HepG2 (cell line): Measurements from ENCODE around the gene ARHGEF40. TPM values are rescaled to one million over a fixed set of nuclear protein-coding genes. Genes with fewer than 3 reads are reported as not detected.

Experiments
- HOXA3 ChIP-seq: sonication (generic); formaldehyde crosslinking; IDR thresholded peaks from 2 replicates; pipeline ENCODE4 v1.5.0; 2020; ENCODE audit warnings: missing genetic modification reagents
- KAT8 ChIP-seq: IDR thresholded peaks from 2 replicates; pipeline ENCODE4 v1.6.1; 2016; ENCODE audit warnings: missing genetic modification reagents, missing compliant biosample characterization
- MIER3 ChIP-seq: IDR thresholded peaks from 2 replicates; pipeline ENCODE4 v1.6.1; 2016; ENCODE audit warnings: missing compliant biosample characterization, borderline replicate concordance
- NCOA5 ChIP-seq: sonication (generic); formaldehyde crosslinking; IDR thresholded peaks from 2 replicates; pipeline ENCODE4 v1.4.0; 2020; ENCODE audit warnings: missing genetic modification reagents
- NFIB ChIP-seq: sonication (generic); formaldehyde crosslinking; IDR thresholded peaks from 2 replicates; pipeline ENCODE4 v1.9.0; 2021; ENCODE audit warnings: missing genetic modification reagents, mild to moderate bottlenecking, borderline replicate concordance
- PPARG ChIP-seq: conservative IDR thresholded peaks from 2 replicates; pipeline ENCODE4 v1.6.1; 2016; ENCODE audit warnings: missing biosample characterization, missing genetic modification reagents
- PRMT3 ChIP-seq: sonication (generic); formaldehyde crosslinking; IDR thresholded peaks from 2 replicates; pipeline ENCODE4 v1.8.1; 2022; ENCODE audit warnings: low read depth, mild to moderate bottlenecking, moderate library complexity, missing genetic modification reagents, borderline replicate concordance
- SAP130 ChIP-seq: IDR thresholded peaks from 2 replicates; pipeline ENCODE4 v1.6.1; 2016; ENCODE audit warnings: low read depth
- SOX6 ChIP-seq, 2 experiments: fragments of 450-650 bp in 1 of 2; sonication (generic) in 1 of 2; formaldehyde crosslinking in 1 of 2; IDR thresholded peaks; 2 replicates each; pipeline versions ENCODE4 v1.4.0 to v1.6.1; 2017 to 2020; ENCODE audit warnings: antibody characterized with exemption in 1 of 2, mild to moderate bottlenecking in 1 of 2, missing genetic modification reagents in 1 of 2
- ZNF180 ChIP-seq: sonication (generic); formaldehyde crosslinking; IDR thresholded peaks from 2 replicates; pipeline ENCODE4 v1.4.0; 2020; ENCODE audit warnings: low read depth, missing genetic modification reagents, borderline replicate concordance
- ZNF747 ChIP-seq: sonication (generic); formaldehyde crosslinking; IDR thresholded peaks from 2 replicates; pipeline ENCODE4 v1.8.1; 2023; ENCODE audit warnings: missing genetic modification reagents, mild to moderate bottlenecking, borderline replicate concordance
- ZNF770 ChIP-seq: sonication (generic); formaldehyde crosslinking; IDR thresholded peaks from 2 replicates; pipeline ENCODE4 v1.5.0; 2020; ENCODE audit warnings: mild to moderate bottlenecking, missing genetic modification reagents
- polyA plus RNA-seq, 8 experiments: library from polyadenylated mRNA; depleted of rRNA in 3 of 8; stranded (reverse) in 7 of 8; unstranded in 1 of 8; fragments of >200 nt; fragmentation: Illumina TruSeq in 4 of 8; extraction: Trizol in 4 of 8; gene quantifications; 2 replicates each; pipeline versions ENCODE4 v1.2.1 to v1.2.3, GENCODE V29; 2011 to 2016; ENCODE audit warnings: low read depth in 4 of 8, missing spikeins in 1 of 8, mixed read lengths in 1 of 8; ENCODE audit not compliant: insufficient read depth in 1 of 8
- total RNA-seq, 5 experiments: library from RNA; depleted of rRNA; stranded (reverse); fragments of >200 nt; fragmentation: Illumina TruSeq; extraction: Trizol; gene quantifications; 2 replicates each; pipeline ENCODE4 v1.2.3, GENCODE V29; 2016; ENCODE audit warnings: low read depth in 1 of 5
- TF ChIP-seq, protein P1 (sequence below), 2 experiments: fragments of 450-650 bp in 1 of 2; sonication (generic) in 1 of 2; formaldehyde crosslinking in 1 of 2; IDR thresholded peaks; 2 replicates each; pipeline versions ENCODE4 v1.6.1 to v1.8.0; 2016 to 2022; ENCODE audit warnings: antibody characterized with exemption in 1 of 2, mild to moderate bottlenecking in 1 of 2, missing genetic modification reagents in 1 of 2
- TF ChIP-seq, protein P2 (sequence below): sonication (generic); formaldehyde crosslinking; conservative IDR thresholded peaks from 2 replicates; pipeline ENCODE4 v1.4.0; 2020; ENCODE audit warnings: mild to moderate bottlenecking, missing genetic modification reagents, moderate library complexity

The ARHGEF40 gene
- total and polyA plus RNA-seq, 2 of the 13 experiments (the other 11 are each of a cell fraction or from before 2014, with no cell fraction given): 28.1 to 78.1 TPM

DNA sequence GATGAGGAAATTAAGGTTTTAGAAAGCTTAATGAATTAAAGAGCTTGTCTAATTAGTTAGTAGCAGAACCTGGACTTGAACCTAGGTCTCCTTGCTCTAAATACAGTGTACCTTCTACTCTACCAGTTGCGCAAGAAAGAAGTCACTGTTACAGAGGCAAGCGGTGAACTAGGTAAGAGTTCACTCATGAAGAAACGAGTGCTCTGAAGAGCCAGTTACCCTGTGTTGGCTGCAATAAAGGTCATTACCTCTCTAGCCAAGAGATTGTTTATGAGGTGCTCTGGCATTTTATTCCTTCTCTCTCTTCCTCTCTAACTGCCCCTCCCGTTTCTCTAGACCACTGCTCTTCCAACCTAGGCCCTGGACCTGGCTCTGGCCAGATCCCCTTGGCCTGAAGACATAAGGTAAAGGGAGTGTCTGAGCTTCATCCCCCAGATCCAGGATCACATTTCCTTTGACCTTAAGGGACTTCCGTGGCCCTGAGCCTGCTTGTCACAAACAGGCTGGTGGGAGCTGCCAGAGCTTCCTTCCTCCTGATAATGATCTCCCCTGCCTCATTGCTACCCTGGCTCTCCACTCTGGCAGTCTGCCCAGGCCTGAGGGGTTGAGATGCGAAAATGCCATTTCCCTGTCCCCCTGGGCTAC, 26.0 kb upstream of the ARHGEF40 start (continued):
- TF ChIP-seq ZNF770 (CRISPR knock-in tag): no peak
- no peak for TF ChIP-seq NCOA5 (CRISPR knock-in tag)
- TF ChIP-seq ZNF180 (CRISPR knock-in tag): no peak
- TF ChIP-seq, protein P1, sequence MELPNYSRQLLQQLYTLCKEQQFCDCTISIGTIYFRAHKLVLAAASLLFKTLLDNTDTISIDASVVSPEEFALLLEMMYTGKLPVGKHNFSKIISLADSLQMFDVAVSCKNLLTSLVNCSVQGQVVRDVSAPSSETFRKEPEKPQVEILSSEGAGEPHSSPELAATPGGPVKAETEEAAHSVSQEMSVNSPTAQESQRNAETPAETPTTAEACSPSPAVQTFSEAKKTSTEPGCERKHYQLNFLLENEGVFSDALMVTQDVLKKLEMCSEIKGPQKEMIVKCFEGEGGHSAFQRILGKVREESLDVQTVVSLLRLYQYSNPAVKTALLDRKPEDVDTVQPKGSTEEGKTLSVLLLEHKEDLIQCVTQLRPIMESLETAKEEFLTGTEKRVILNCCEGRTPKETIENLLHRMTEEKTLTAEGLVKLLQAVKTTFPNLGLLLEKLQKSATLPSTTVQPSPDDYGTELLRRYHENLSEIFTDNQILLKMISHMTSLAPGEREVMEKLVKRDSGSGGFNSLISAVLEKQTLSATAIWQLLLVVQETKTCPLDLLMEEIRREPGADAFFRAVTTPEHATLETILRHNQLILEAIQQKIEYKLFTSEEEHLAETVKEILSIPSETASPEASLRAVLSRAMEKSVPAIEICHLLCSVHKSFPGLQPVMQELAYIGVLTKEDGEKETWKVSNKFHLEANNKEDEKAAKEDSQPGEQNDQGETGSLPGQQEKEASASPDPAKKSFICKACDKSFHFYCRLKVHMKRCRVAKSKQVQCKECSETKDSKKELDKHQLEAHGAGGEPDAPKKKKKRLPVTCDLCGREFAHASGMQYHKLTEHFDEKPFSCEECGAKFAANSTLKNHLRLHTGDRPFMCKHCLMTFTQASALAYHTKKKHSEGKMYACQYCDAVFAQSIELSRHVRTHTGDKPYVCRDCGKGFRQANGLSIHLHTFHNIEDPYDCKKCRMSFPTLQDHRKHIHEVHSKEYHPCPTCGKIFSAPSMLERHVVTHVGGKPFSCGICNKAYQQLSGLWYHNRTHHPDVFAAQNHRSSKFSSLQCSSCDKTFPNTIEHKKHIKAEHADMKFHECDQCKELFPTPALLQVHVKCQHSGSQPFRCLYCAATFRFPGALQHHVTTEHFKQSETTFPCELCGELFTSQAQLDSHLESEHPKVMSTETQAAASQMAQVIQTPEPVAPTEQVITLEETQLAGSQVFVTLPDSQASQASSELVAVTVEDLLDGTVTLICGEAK (IDR thresholded peaks at IDR 0.05): no peak
- TF ChIP-seq, protein P1 (CRISPR knock-in tag; IDR thresholded peaks at IDR 0.05): peak; percentile 54; the same call in 1 of the 2 replicates
- peak; percentile 10 for TF ChIP-seq KAT8 (CRISPR knock-in tag)
- peak; percentile 32; the same call in 1 of the 2 replicates for TF ChIP-seq MIER3 (CRISPR knock-in tag)
- TF ChIP-seq PPARG (CRISPR knock-in tag): peak; percentile 100
- TF ChIP-seq SOX6 (IDR thresholded peaks at IDR 0.05): no peak
- peak; percentile 55; the same call in 1 of the 2 replicates for TF ChIP-seq SOX6 (CRISPR knock-in tag; IDR thresholded peaks at IDR 0.05)
- peak; percentile 55 for TF ChIP-seq SAP130
- no peak for TF ChIP-seq NFIB (CRISPR knock-in tag)
- peak; percentile 47; the same call in 1 of the 2 replicates for TF ChIP-seq HOXA3
- TF ChIP-seq, protein P2, sequence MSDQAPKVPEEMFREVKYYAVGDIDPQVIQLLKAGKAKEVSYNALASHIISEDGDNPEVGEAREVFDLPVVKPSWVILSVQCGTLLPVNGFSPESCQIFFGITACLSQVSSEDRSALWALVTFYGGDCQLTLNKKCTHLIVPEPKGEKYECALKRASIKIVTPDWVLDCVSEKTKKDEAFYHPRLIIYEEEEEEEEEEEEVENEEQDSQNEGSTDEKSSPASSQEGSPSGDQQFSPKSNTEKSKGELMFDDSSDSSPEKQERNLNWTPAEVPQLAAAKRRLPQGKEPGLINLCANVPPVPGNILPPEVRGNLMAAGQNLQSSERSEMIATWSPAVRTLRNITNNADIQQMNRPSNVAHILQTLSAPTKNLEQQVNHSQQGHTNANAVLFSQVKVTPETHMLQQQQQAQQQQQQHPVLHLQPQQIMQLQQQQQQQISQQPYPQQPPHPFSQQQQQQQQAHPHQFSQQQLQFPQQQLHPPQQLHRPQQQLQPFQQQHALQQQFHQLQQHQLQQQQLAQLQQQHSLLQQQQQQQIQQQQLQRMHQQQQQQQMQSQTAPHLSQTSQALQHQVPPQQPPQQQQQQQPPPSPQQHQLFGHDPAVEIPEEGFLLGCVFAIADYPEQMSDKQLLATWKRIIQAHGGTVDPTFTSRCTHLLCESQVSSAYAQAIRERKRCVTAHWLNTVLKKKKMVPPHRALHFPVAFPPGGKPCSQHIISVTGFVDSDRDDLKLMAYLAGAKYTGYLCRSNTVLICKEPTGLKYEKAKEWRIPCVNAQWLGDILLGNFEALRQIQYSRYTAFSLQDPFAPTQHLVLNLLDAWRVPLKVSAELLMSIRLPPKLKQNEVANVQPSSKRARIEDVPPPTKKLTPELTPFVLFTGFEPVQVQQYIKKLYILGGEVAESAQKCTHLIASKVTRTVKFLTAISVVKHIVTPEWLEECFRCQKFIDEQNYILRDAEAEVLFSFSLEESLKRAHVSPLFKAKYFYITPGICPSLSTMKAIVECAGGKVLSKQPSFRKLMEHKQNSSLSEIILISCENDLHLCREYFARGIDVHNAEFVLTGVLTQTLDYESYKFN: peak; percentile 73
- no peak for TF ChIP-seq PRMT3 (CRISPR knock-in tag)
- TF ChIP-seq ZNF747: no peak
